ENCODE results near the gene DCANP1. TPM values are rescaled to one million over a fixed set of nuclear protein-coding genes. Genes with fewer than 3 reads are reported as not detected.

The DCANP1 gene
- total and polyA plus RNA-seq, 2 experiments from 2014 or later: not detected

- H3K36me3 ChIP-seq: no peaks in the 10 kb centered on the region
- H3K4me1 ChIP-seq (ENCODE audit: low read depth): no peaks in the 10 kb centered on the region
- peaks cover 100% of the 10 kb centered on the region for H3K27me3 ChIP-seq
- TF ChIP-seq CTCF (IDR thresholded peaks at IDR 0.05; ENCODE audit: low read depth, low read length): no peak
- no peak overlapping the region for H3K27ac ChIP-seq
- peak in 1 of 2 donors; percentile 26 for DNase-seq (ENCODE audit: low read depth in 1 of 2, low spot score in 1 of 2)
- no peak overlapping the region for H3K4me3 ChIP-seq
- H3K9me3 ChIP-seq (ENCODE audit: low read depth): no peaks in the 10 kb centered on the region
These were observed 44.6 kb upstream of the DCANP1 start for GRCh38 chr5:135491552-135492318.

GRCh38 chr5:135491038-135491551, 43.9 kb upstream of the DCANP1 start:
- H3K9me3 ChIP-seq (ENCODE audit: low read depth): no peaks in the 10 kb centered on the region
- peaks cover 100% of the 10 kb centered on the region for H3K27me3 ChIP-seq
- H3K4me1 ChIP-seq (ENCODE audit: low read depth): no peaks in the 10 kb centered on the region
- H3K4me3 ChIP-seq: no peak overlapping the region
- no peak for DNase-seq (ENCODE audit: low read depth in 1 of 2, low spot score in 1 of 2)
- no peak overlapping the region for H3K27ac ChIP-seq
- no peaks in the 10 kb centered on the region for H3K36me3 ChIP-seq
- no peak for TF ChIP-seq CTCF (IDR thresholded peaks at IDR 0.05; ENCODE audit: low read depth, low read length)

GRCh38 chr5:135490245-135491037, 43.3 kb upstream of the DCANP1 start:
- Histone ChIP-seq H3K36me3 (no peaks in the 10 kb centered on the region), H3K27ac (no peak overlapping the region), H3K9me3 (ENCODE audit: low read depth) (no peaks in the 10 kb centered on the region), H3K27me3 (peaks cover 100% of the 10 kb centered on the region), H3K4me3 (peak overlapping the region; percentile 21), H3K4me1 (ENCODE audit: low read depth) (no peaks in the 10 kb centered on the region)
- no peak for TF ChIP-seq CTCF (IDR thresholded peaks at IDR 0.05; ENCODE audit: low read depth, low read length)
- peak; percentile 32 to 34 for DNase-seq (ENCODE audit: low read depth in 1 of 2, low spot score in 1 of 2)

GRCh38 chr5:135489466-135490244, 42.5 kb upstream of the DCANP1 start:
- H3K4me1 ChIP-seq (ENCODE audit: low read depth): no peaks in the 10 kb centered on the region
- H3K27ac ChIP-seq: no peak overlapping the region
- H3K36me3 ChIP-seq: no peaks in the 10 kb centered on the region
- H3K9me3 ChIP-seq (ENCODE audit: low read depth): no peaks in the 10 kb centered on the region
- no peak for TF ChIP-seq CTCF (IDR thresholded peaks at IDR 0.05; ENCODE audit: low read depth, low read length)
- DNase-seq (ENCODE audit: low read depth in 1 of 2, low spot score in 1 of 2): peak; percentile 9 to 24
- H3K4me3 ChIP-seq: peak overlapping the region; percentile 21
- H3K27me3 ChIP-seq: peaks cover 100% of the 10 kb centered on the region

Data from cardiac muscle cell (in vitro differentiated cells and primary cell).